ENCODE measurements around the gene SDK1. TPM values are rescaled to one million over a fixed set of nuclear protein-coding genes. Genes with fewer than 3 reads are reported as not detected.

The SDK1 gene
- total and polyA plus RNA-seq, 10 of the 15 experiments (the other 5 are each of a cell fraction or from before 2014, with no cell fraction given), result 0.14 to 0.33 TPM; not detected in 8

GRCh38 chr7:3916146-3916545, 615.1 kb downstream of the SDK1 start:
- intact Hi-C loops (cut with micrococcal nuclease; ENCODE audit: unreplicated experiment), result no loop called here
- H4K20me1 ChIP-seq (ENCODE audit: control insufficient read depth, insufficient read depth), result no peaks in the 10 kb centered on the region
- H3K79me2 ChIP-seq (ENCODE audit: control insufficient read depth, insufficient read depth, low read length), result no peaks in the 10 kb centered on the region
- H2AFZ ChIP-seq (ENCODE audit: control insufficient read depth, low read depth, low read length), result no peak overlapping the region
- no peak for ATAC-seq
- no peak overlapping the region for H3K4me3 ChIP-seq
- TF ChIP-seq CBX3 (IDR thresholded peaks at IDR 0.05; ENCODE audit: borderline replicate concordance, low read depth) (no peak), IKZF1 (conservative IDR thresholded peaks at IDR 0.05) (no peak), JUND (IDR thresholded peaks at IDR 0.05; ENCODE audit: low read depth, low read length) (no peak), CHD4 (IDR thresholded peaks at IDR 0.05) (no peak), NKRF (conservative IDR thresholded peaks at IDR 0.05) (no peak), MTA2 (IDR thresholded peaks at IDR 0.05; ENCODE audit: low read depth) (no peak), ESRRA (IDR thresholded peaks at IDR 0.05; ENCODE audit: low read length) (no peak), POU2F2 (IDR thresholded peaks at IDR 0.05; ENCODE audit: borderline replicate concordance, low read depth, low read length) (no peak), SUZ12 (IDR thresholded peaks at IDR 0.05; ENCODE audit: unreplicated experiment) (no peak), RELB (IDR thresholded peaks at IDR 0.05; ENCODE audit: low read depth) (no peak), EP300 (IDR thresholded peaks at IDR 0.05; ENCODE audit: borderline replicate concordance in 1 of 2, control insufficient read depth in 1 of 2, low read depth in 2 of 2, low read length in 2 of 2) (no peak), PAX8 (IDR thresholded peaks at IDR 0.05) (no peak), STAT1 (conservative IDR thresholded peaks at IDR 0.05) (no peak), IKZF2 (IDR thresholded peaks at IDR 0.05) (no peak)
- FAIRE-seq, result no peak
- POLR2A ChIA-PET, result no interaction called here
- RAD21 ChIA-PET (ENCODE audit: unreplicated experiment), result no interaction called here
- in situ Hi-C loops (cut with MboI), result no loop called here
- CTCF ChIA-PET, result no interaction called here
- H3K4me1 ChIP-seq (ENCODE audit: control insufficient read depth, insufficient read depth, low read length), result no peaks in the 10 kb centered on the region
- BruUV-seq (replicated peaks), result no TSS peak
- WGBS (ENCODE audit: insufficient coverage, insufficient replicate concordance, low lambda C conversion rate, missing lambda C conversion rate), result 0% methylated on average over 1 of the region's 1 CpG
- no peak overlapping the region for H3K4me2 ChIP-seq (ENCODE audit: control insufficient read depth, insufficient read depth)
- no peak for DNase-seq (ENCODE audit: low read depth, low spot score)
- no peak overlapping the region for H3K27ac ChIP-seq (ENCODE audit: control insufficient read depth, insufficient read depth)
- peaks cover 1% of the 10 kb centered on the region; the same call in 1 of the 3 replicates for H3K9me3 ChIP-seq (replicated peaks; ENCODE audit: control insufficient read depth, insufficient read depth, low read length)
- H3K36me3 ChIP-seq (ENCODE audit: control insufficient read depth in 2 of 2, insufficient read depth in 2 of 2, low read length in 1 of 2), result no peaks in the 10 kb centered on the region
- no peak overlapping the region for H3K9ac ChIP-seq (ENCODE audit: control insufficient read depth, insufficient read depth, low read length)
- SMC1A ChIA-PET (ENCODE audit: uncharacterized antibody, unreplicated experiment), result no interaction called here
- no peaks in the 10 kb centered on the region for H3K27me3 ChIP-seq (replicated peaks in 1 of 2; ENCODE audit: control insufficient read depth in 2 of 2, insufficient read depth in 2 of 2, low read length in 1 of 2)

Data from GM12878 (cell line).